ENCODE measurements around the gene ADPRHL1.
"Not testable (repeated sequence)": the region's sequence is repeated elsewhere in the genome, so short reads cannot be mapped to it uniquely, and the experiment has no call there.

The ADPRHL1 gene

DNA sequence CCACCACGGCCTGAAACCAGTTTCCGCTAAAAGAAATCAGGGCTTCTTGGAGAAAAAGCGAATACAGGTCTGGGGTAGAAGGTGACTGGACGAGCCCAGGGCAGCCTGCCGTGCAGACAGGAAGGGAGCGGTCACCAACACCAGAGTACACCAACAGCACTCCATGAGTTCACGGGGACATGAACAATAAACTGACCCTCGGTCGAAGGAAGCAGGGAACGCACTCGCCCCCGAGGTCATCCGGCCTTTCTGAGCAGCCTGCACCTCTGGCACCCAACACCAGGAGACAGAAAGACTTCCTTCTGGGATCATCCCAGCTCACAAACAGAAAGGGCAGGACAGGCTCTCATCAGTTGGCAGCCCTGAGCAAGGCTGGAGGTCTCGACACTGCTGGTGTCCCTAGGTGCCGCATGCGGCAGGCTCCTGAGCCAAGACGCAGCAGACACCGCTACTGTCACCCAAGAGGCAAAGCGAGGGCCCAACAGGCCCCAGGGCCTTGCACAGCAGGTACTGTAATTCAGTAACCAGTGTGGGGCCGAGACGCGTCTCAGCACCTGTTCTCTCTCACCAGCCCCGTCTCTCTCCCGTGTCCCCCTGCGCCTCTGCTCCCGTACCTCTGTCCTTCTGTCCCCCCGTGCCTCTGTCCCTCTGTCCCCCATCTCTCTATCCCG is 19.2 kb upstream of the ADPRHL1 start:
- H3K9ac ChIP-seq (ENCODE audit: low read length) = no peak overlapping the region
- H2AFZ ChIP-seq (ENCODE audit: low read length) = no peak overlapping the region
- H3K4me1 ChIP-seq (ENCODE audit: low read length) = no peaks in the 10 kb centered on the region
- H3K36me3 ChIP-seq (replicated peaks; ENCODE audit: insufficient read depth, low read length) = no peaks in the 10 kb centered on the region; the same call in 1 of the 2 replicates
- no peaks in the 10 kb centered on the region for H3K27me3 ChIP-seq (replicated peaks; ENCODE audit: insufficient read depth, low read length)
- no peak for TF ChIP-seq EZH2phosphoT487 (IDR thresholded peaks at IDR 0.05; ENCODE audit: low read length)
- TF ChIP-seq, protein P1, sequence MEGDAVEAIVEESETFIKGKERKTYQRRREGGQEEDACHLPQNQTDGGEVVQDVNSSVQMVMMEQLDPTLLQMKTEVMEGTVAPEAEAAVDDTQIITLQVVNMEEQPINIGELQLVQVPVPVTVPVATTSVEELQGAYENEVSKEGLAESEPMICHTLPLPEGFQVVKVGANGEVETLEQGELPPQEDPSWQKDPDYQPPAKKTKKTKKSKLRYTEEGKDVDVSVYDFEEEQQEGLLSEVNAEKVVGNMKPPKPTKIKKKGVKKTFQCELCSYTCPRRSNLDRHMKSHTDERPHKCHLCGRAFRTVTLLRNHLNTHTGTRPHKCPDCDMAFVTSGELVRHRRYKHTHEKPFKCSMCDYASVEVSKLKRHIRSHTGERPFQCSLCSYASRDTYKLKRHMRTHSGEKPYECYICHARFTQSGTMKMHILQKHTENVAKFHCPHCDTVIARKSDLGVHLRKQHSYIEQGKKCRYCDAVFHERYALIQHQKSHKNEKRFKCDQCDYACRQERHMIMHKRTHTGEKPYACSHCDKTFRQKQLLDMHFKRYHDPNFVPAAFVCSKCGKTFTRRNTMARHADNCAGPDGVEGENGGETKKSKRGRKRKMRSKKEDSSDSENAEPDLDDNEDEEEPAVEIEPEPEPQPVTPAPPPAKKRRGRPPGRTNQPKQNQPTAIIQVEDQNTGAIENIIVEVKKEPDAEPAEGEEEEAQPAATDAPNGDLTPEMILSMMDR (IDR thresholded peaks at IDR 0.05; ENCODE audit: low read length) = no peak
- no peak for TF ChIP-seq EZH2 (optimal IDR thresholded peaks at IDR 0.05; ENCODE audit: low read depth, low read length)
- H3K9me3 ChIP-seq (replicated peaks; ENCODE audit: insufficient read depth, low read length) = no peaks in the 10 kb centered on the region
- no peak overlapping the region for H3K27ac ChIP-seq (ENCODE audit: low read length)
- no peaks in the 10 kb centered on the region for H3K9me2 ChIP-seq (replicated peaks; ENCODE audit: insufficient read depth, low read length)
- H3K4me2 ChIP-seq (ENCODE audit: low read depth, low read length) = no peak overlapping the region
- H4K20me1 ChIP-seq (ENCODE audit: insufficient read depth, low read length) = no peaks in the 10 kb centered on the region
- H3K4me3 ChIP-seq (ENCODE audit: low read length) = no peak overlapping the region
- H3F3A ChIP-seq (ENCODE audit: insufficient read depth, low read length) = no peaks in the 10 kb centered on the region
- DNase-seq = no peak
- H3K79me2 ChIP-seq (ENCODE audit: low read length) = peaks cover 4% of the 10 kb centered on the region; the same call in 1 of the 2 replicates

DNA sequence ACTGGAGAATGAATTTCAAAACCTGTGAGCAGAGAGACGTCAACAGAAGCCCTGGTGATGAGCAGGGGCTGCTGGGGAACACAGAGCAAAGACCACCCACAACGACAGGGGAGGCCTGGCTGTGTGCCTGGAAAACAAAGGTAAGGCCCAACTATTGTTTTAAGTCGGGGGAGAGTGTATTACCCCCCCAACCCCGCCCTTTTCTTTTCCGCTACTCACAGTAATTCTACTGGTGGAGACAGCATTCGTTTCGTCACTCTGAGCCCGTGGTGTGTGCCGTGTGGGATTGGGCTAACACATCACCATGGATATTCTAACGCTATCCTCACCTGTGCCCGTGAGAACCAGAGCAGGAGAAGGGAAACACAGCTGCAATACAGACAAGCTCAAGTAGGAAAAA is 18.6 kb upstream of the ADPRHL1 start:
- no peaks in the 10 kb centered on the region for H3K27me3 ChIP-seq (replicated peaks; ENCODE audit: insufficient read depth, low read length)
- no peak overlapping the region for H3K27ac ChIP-seq (ENCODE audit: low read length)
- H3K4me1 ChIP-seq (ENCODE audit: low read length) = no peaks in the 10 kb centered on the region
- H3F3A ChIP-seq (ENCODE audit: insufficient read depth, low read length) = no peaks in the 10 kb centered on the region
- no peaks in the 10 kb centered on the region; the same call in 1 of the 2 replicates for H3K36me3 ChIP-seq (replicated peaks; ENCODE audit: insufficient read depth, low read length)
- no peak for DNase-seq
- H3K4me2 ChIP-seq (ENCODE audit: low read depth, low read length) = no peak overlapping the region
- no peak overlapping the region for H3K9ac ChIP-seq (ENCODE audit: low read length)
- no peaks in the 10 kb centered on the region for H4K20me1 ChIP-seq (ENCODE audit: insufficient read depth, low read length)
- no peak overlapping the region for H3K4me3 ChIP-seq (ENCODE audit: low read length)
- H2AFZ ChIP-seq (ENCODE audit: low read length) = no peak overlapping the region
- no peaks in the 10 kb centered on the region for H3K9me3 ChIP-seq (replicated peaks; ENCODE audit: insufficient read depth, low read length)
- H3K9me2 ChIP-seq (replicated peaks; ENCODE audit: insufficient read depth, low read length) = no peaks in the 10 kb centered on the region
- TF ChIP-seq, protein P1 (IDR thresholded peaks at IDR 0.05; ENCODE audit: low read length) = no peak
- no peak for TF ChIP-seq EZH2phosphoT487 (IDR thresholded peaks at IDR 0.05; ENCODE audit: low read length)
- TF ChIP-seq EZH2 (optimal IDR thresholded peaks at IDR 0.05; ENCODE audit: low read depth, low read length) = no peak
- H3K79me2 ChIP-seq (ENCODE audit: low read length) = peaks cover 4% of the 10 kb centered on the region; the same call in 1 of the 2 replicates

DNA sequence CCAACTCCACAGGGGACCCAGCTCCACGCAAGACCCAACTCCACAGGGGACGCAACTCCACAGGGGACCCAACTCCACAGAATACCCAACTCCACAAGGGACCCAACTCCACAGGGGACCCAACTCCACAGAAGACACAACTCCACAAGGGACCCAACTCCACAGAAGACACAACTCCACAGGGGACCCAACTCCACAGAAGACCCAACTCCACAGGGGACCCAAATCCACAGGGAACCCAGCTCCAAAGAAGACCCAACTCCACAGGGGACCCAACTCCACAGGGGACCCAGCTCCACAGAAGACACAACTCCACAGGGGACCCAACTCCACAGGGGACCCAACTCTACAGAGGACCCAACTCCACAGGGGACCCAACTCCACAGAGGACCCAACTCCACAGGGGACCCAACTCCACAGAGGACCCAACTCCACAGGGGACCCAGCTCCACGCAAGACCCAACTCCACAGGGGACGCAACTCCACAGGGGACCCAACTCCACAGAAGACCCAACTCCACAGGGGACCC is 17.4 kb upstream of the ADPRHL1 start:
- H3K9me2 ChIP-seq (replicated peaks; ENCODE audit: insufficient read depth, low read length); H3K79me2 ChIP-seq (ENCODE audit: low read length); H3K27me3 ChIP-seq (replicated peaks; ENCODE audit: insufficient read depth, low read length); H3K4me2 ChIP-seq (ENCODE audit: low read depth, low read length); H3K4me3 ChIP-seq (ENCODE audit: low read length); H3K36me3 ChIP-seq (replicated peaks; ENCODE audit: insufficient read depth, low read length); H3F3A ChIP-seq (ENCODE audit: insufficient read depth, low read length); H4K20me1 ChIP-seq (ENCODE audit: insufficient read depth, low read length); H3K9me3 ChIP-seq (replicated peaks; ENCODE audit: insufficient read depth, low read length); DNase-seq; H3K27ac ChIP-seq (ENCODE audit: low read length); H3K9ac ChIP-seq (ENCODE audit: low read length); H2AFZ ChIP-seq (ENCODE audit: low read length); H3K4me1 ChIP-seq (ENCODE audit: low read length): not testable (repeated sequence)

DNA sequence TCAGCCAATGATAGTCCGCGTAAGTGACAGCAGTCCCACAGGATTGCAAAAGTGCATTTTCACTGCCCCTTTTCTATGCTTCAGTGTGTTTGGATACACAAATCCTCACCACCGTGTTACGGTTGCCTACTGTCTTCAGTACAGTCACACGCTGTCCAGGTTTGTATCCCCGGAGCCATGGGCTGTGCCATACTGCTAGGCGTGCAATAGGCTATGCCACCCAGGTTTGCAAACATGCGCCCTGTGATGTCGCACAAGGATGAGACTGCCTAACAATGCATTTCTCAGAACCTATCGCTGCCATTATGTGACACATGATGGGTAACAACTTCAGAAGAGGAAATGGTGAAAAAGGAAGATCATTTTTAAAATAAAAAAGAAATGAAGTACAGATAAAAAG is 16.8 kb upstream of the ADPRHL1 start:
- H3K4me1 ChIP-seq (ENCODE audit: low read length) = peaks cover 12% of the 10 kb centered on the region
- H3K9me3 ChIP-seq (replicated peaks; ENCODE audit: insufficient read depth, low read length) = no peaks in the 10 kb centered on the region
- no peaks in the 10 kb centered on the region for H3K27me3 ChIP-seq (replicated peaks; ENCODE audit: insufficient read depth, low read length)
- no peaks in the 10 kb centered on the region for H3K9me2 ChIP-seq (replicated peaks; ENCODE audit: insufficient read depth, low read length)
- no peak overlapping the region for H2AFZ ChIP-seq (ENCODE audit: low read length)
- H3K4me3 ChIP-seq (ENCODE audit: low read length) = no peak overlapping the region
- no peak overlapping the region for H3K9ac ChIP-seq (ENCODE audit: low read length)
- H3F3A ChIP-seq (ENCODE audit: insufficient read depth, low read length) = peaks cover 15% of the 10 kb centered on the region
- DNase-seq = no peak
- H3K4me2 ChIP-seq (ENCODE audit: low read depth, low read length) = no peak overlapping the region
- TF ChIP-seq, protein P1 (IDR thresholded peaks at IDR 0.05; ENCODE audit: low read length) = no peak
- no peak for TF ChIP-seq EZH2 (optimal IDR thresholded peaks at IDR 0.05; ENCODE audit: low read depth, low read length)
- TF ChIP-seq EZH2phosphoT487 (IDR thresholded peaks at IDR 0.05; ENCODE audit: low read length) = no peak
- H3K27ac ChIP-seq (ENCODE audit: low read length) = no peak overlapping the region
- H4K20me1 ChIP-seq (ENCODE audit: insufficient read depth, low read length) = no peaks in the 10 kb centered on the region
- peaks cover 4% of the 10 kb centered on the region; the same call in 1 of the 2 replicates for H3K79me2 ChIP-seq (ENCODE audit: low read length)
- H3K36me3 ChIP-seq (replicated peaks; ENCODE audit: insufficient read depth, low read length) = no peaks in the 10 kb centered on the region; the same call in 1 of the 2 replicates

All from MM.1S (cell line).